K562 (cell line): Measurements from ENCODE around the gene TP73. TPM values are rescaled to one million over a fixed set of nuclear protein-coding genes. Genes with fewer than 3 reads are reported as not detected.

Source experiments
- ATAC-seq: fragments of 200-7000 bp; cut with Tn5 transposase; 3 replicates; pipeline ENCODE4 v1.9.1; 2020; ENCODE audit warnings: moderate library complexity
- BruUV-seq: library from RNA; stranded (reverse); fragments of 400-500 nt; replicated peaks from 2 replicates; lab custom pipeline; 2021; lab: Mats Ljungman, UMichigan
- CTCF ChIA-PET: fragments of 300-600 bp; formaldehyde crosslinking; extraction: SDS; loops from one replicate; lab custom pipeline; 2021; ENCODE audit warnings: low intra/inter-chr PET ratio; lab: Yijun Ruan, JAX
- POLR2A ChIA-PET: fragments of 300-600, 350-650 bp; sonication (Branson Sonifier 250); formaldehyde crosslinking; extraction: SDS; loops from one replicate; lab custom pipeline; 2021; ENCODE audit warnings: antibody characterized with exemption, inconsistent platforms; lab: Yijun Ruan, JAX
- DNase-seq, 4 experiments: peaks; one replicate each; pipeline versions ENCODE4 v3.0.0 to v3.0.0-alpha.2; 2011 to 2018; ENCODE audit warnings: low spot score in 3 of 4, mixed read lengths in 3 of 4; ENCODE audit errors: extremely low read depth in 1 of 4
- FAIRE-seq: peaks from 2 replicates; lab custom pipeline; 2011; peaks lifted over from hg19 to GRCh38; lab: Jason Lieb, UNC
- H2AFZ ChIP-seq: 2 replicates; pipeline ENCODE4 v1.6.0; 2011; ENCODE audit warnings: low read depth, low read length, control low read depth, inconsistent platforms
- H3K27ac ChIP-seq: fragments of 200-600 bp; 3 replicates; pipeline ENCODE4 v1.8.0; 2011; ENCODE audit warnings: low read depth, mild to moderate bottlenecking, control low read depth, inconsistent platforms, low read length, moderate library complexity, mixed read lengths; ENCODE audit errors: extremely low read depth
- H3K27me3 ChIP-seq, 2 experiments: fragments of 300-600 bp in 1 of 2; 2 replicates in 1 of 2; 3 replicates in 1 of 2; pipeline versions ENCODE4 v1.6.0 to v1.8.0; 2011; ENCODE audit warnings: inconsistent platforms in 2 of 2, low read length in 2 of 2, mild to moderate bottlenecking in 1 of 2, mixed read lengths in 1 of 2, moderate library complexity in 1 of 2; ENCODE audit not compliant: control insufficient read depth in 2 of 2, insufficient read depth in 2 of 2
- H3K36me3 ChIP-seq: fragments of 300-600 bp; 3 replicates; pipeline ENCODE4 v1.8.0; 2011; ENCODE audit warnings: mild to moderate bottlenecking, low read length, inconsistent platforms; ENCODE audit not compliant: control insufficient read depth, insufficient read depth
- H3K4me1 ChIP-seq, 2 experiments: fragments of 200-600 bp in 1 of 2; replicated peaks in 1 of 2; 2 replicates in 1 of 2; 3 replicates in 1 of 2; pipeline versions ENCODE4 v1.5.1 to v1.8.0; 2011; ENCODE audit warnings: inconsistent platforms in 2 of 2, low read length in 2 of 2, mild to moderate bottlenecking in 1 of 2, mixed read lengths in 1 of 2, moderate library complexity in 1 of 2; ENCODE audit not compliant: control insufficient read depth in 2 of 2, insufficient read depth in 2 of 2
- H3K4me2 ChIP-seq: 2 replicates; pipeline ENCODE4 v1.6.1; 2011; ENCODE audit warnings: low read length, control low read depth, inconsistent platforms, mixed read lengths; ENCODE audit not compliant: insufficient read depth
- H3K4me3 ChIP-seq: fragments of 200-600 bp; sonication (generic), shearing (Covaris generic); 2 replicates; pipeline ENCODE4 v1.5.1; 2016; ENCODE audit warnings: control low read depth, inconsistent platforms
- H3K79me2 ChIP-seq: fragments of 200-600 bp; 3 replicates; pipeline ENCODE4 v1.8.0; 2011; ENCODE audit warnings: low read length, inconsistent platforms; ENCODE audit not compliant: control insufficient read depth, insufficient read depth
- H3K9ac ChIP-seq, 2 experiments: 2 replicates each; pipeline versions ENCODE4 v1.6.0 to v1.6.1; 2011; ENCODE audit warnings: low read depth in 2 of 2, low read length in 2 of 2, control low read depth in 1 of 2, inconsistent platforms in 1 of 2, mild to moderate bottlenecking in 1 of 2, mixed read lengths in 1 of 2; ENCODE audit not compliant: insufficient read depth in 1 of 2
- H3K9me1 ChIP-seq: one replicate; pipeline ENCODE4 v1.6.0; 2011; ENCODE audit warnings: inconsistent platforms, mild to moderate bottlenecking, low read length, moderate library complexity; ENCODE audit not compliant: control insufficient read depth, insufficient read depth
- H3K9me3 ChIP-seq: replicated peaks from 2 replicates; pipeline ENCODE4 v1.5.1; 2011; ENCODE audit warnings: low read depth, low read length, inconsistent platforms; ENCODE audit not compliant: control insufficient read depth, insufficient read depth
- H4K20me1 ChIP-seq: replicated peaks from 2 replicates; pipeline ENCODE4 v1.6.1; 2011; ENCODE audit warnings: low read length, inconsistent platforms, mixed read lengths; ENCODE audit not compliant: control insufficient read depth, insufficient read depth
- CCNT2 ChIP-seq: IDR thresholded peaks from 2 replicates; pipeline ENCODE4 v1.6.1; 2011; ENCODE audit warnings: borderline replicate concordance, low read depth, mild to moderate bottlenecking, moderate library complexity, mixed read lengths, low read length; ENCODE audit not compliant: insufficient read length; ENCODE audit errors: extremely low read depth
- E4F1 ChIP-seq: fragments of 250-450 bp; sonication (Bioruptor Pico); IDR thresholded peaks from 2 replicates; pipeline ENCODE4 v1.5.0; 2021; ENCODE audit warnings: mild to moderate bottlenecking, borderline replicate concordance
- GABPB2 ChIP-seq: fragments of 250-450 bp; sonication (Bioruptor Pico); conservative IDR thresholded peaks from 2 replicates; pipeline ENCODE4 v1.5.1; 2021; ENCODE audit warnings: mild to moderate bottlenecking
- HINFP ChIP-seq: fragments of 450-650 bp; conservative IDR thresholded peaks from 2 replicates; pipeline ENCODE4 v1.6.1; 2016; ENCODE audit warnings: missing genetic modification characterization, low read depth, mild to moderate bottlenecking, control low read depth, missing compliant biosample characterization
- KDM1A ChIP-seq, 2 experiments: fragments of 450-650 bp; IDR thresholded peaks; 2 replicates each; pipeline ENCODE4 v1.6.1; 2016; ENCODE audit warnings: mild to moderate bottlenecking in 2 of 2
- MAFF ChIP-seq: IDR thresholded peaks from 2 replicates; pipeline ENCODE4 v1.6.1; 2012; ENCODE audit warnings: low read length, improper control_type of control experiment
- POLR2A ChIP-seq: fragments of 450-650 bp; conservative IDR thresholded peaks from 2 replicates; pipeline ENCODE4 v1.6.1; 2016
- POLR3A ChIP-seq: IDR thresholded peaks from 2 replicates; pipeline ENCODE4 v1.6.1; 2011; ENCODE audit warnings: borderline replicate concordance, mild to moderate bottlenecking, moderate library complexity; ENCODE audit not compliant: insufficient read length, insufficient read depth; ENCODE audit errors: extremely low read depth
- ZNF124 ChIP-seq: sonication (generic); formaldehyde crosslinking; IDR thresholded peaks from 2 replicates; pipeline ENCODE4 v1.8.1; 2022; ENCODE audit warnings: missing genetic modification reagents
- ZNF561 ChIP-seq: fragments of 450-650 bp; formaldehyde crosslinking; conservative IDR thresholded peaks from 2 replicates; pipeline ENCODE4 v1.4.0; 2020; ENCODE audit warnings: mild to moderate bottlenecking, moderate library complexity
- ZNF668 ChIP-seq: fragments of 250-450 bp; sonication (Bioruptor Pico); IDR thresholded peaks from 2 replicates; pipeline ENCODE4 v1.8.0; 2022; ENCODE audit warnings: mild to moderate bottlenecking, inconsistent platforms
- WGBS: fragments of 100-300 bp; shearing (Covaris generic); methylation state at CpG from one replicate; pipeline ENCODE4 v1.1.6; 2016; ENCODE audit warnings: low coverage, mixed read lengths; ENCODE audit not compliant: insufficient coverage; ENCODE audit errors: missing lambda C conversion rate; 5-methylcytosine and 5-hydroxymethylcytosine counted together
- in situ Hi-C: fragments of 300-500 bp; cut with MboI; formaldehyde crosslinking; loops from 4 replicates; pipeline ENCODE4 v1.15.0; 2018; ENCODE audit warnings: inconsistent platforms, mixed read lengths
- intact Hi-C: fragments of 100-400 bp; cut with micrococcal nuclease; formaldehyde crosslinking; loops from 2 replicates; pipeline ENCODE4 v1.14.2; 2022
- polyA plus RNA-seq, 8 experiments: library from polyadenylated mRNA; depleted of rRNA in 4 of 8; stranded (reverse) in 5 of 8; unstranded in 3 of 8; fragments of >200 nt; fragmentation: Nextera tagmentation in 2 of 8; fragmentation: Illumina TruSeq in 1 of 8; extraction: Ambion mirVana in 2 of 8; extraction: Trizol in 1 of 8; gene quantifications; 2 replicates each; pipeline versions ENCODE4 v1.2.1 to v1.2.3, GENCODE V29; 2011 to 2014; ENCODE audit warnings: inconsistent platforms in 1 of 8, missing spikeins in 1 of 8
- total RNA-seq, 7 experiments: library from RNA; depleted of rRNA in 6 of 7; stranded (reverse); fragments of >200 nt in 6 of 7; fragmentation: Illumina TruSeq in 2 of 7; extraction: Trizol in 2 of 7; gene quantifications; 2 replicates each; pipeline versions ENCODE4 v1.2.1 to v1.2.3, GENCODE V29; 2011 to 2021; ENCODE audit warnings: low replicate concordance in 1 of 7
- TF ChIP-seq, protein P1 (sequence below): fragments of 200-800 bp; sonication (Bioruptor generic); IDR thresholded peaks from 2 replicates; pipeline ENCODE4 v1.6.1; 2016; ENCODE audit warnings: missing genetic modification characterization, missing compliant biosample characterization

The TP73 gene
- total and polyA plus RNA-seq, 9 of the 15 experiments (the other 6 are each of a cell fraction or from before 2014, with no cell fraction given), result 0.07 to 1.6 (median 0.40) TPM; not detected in 2

GRCh38 chr1:3641816-3642215 lies 10.5 kb upstream of the TP73 start:
- in situ Hi-C loops, result no loop called here
- ChIA-PET CTCF (no interaction called here), POLR2A (interaction anchor here (0.8 to 1.8 kb wide), 2 partner anchors 10 to 11 kb away, joined by 3 to 8 read pairs; no protein-coding TSS in a partner anchor)
- Histone ChIP-seq H3K4me3 (no peak overlapping the region), H3K4me2 (no peak overlapping the region), H2AFZ (no peak overlapping the region), H3K27ac (no peak overlapping the region), H3K36me3 (peaks cover 51% of the 10 kb centered on the region; the same call in 2 of the 3 replicates), H4K20me1 (0 out of 2 replicates have a peak, but pooled peaks cover 7% of the 10 kb centered on the region), H3K9me3 (no peaks in the 10 kb centered on the region), H3K9ac (no peak overlapping the region), H3K79me2 (no peaks in the 10 kb centered on the region), H3K4me1 (peaks cover 0 to 8% of the 10 kb centered on the region in 2 experiments; a peak in 1 of 5 replicates), H3K27me3 (no peaks in the 10 kb centered on the region), H3K9me1 (no peaks in the 10 kb centered on the region)
- ATAC-seq (no peak), FAIRE-seq (no peak), DNase-seq (no peak)
- no TSS peak for BruUV-seq
- 87% methylated on average over 11 of the region's 11 CpGs for WGBS
- intact Hi-C loops, result no loop called here
- TF ChIP-seq CCNT2 (no peak), POLR2A (no peak), POLR3A (no peak), HINFP (tag) (no peak), ZNF124 (CRISPR knock-in tag) (no peak), GABPB2 (CRISPR knock-in tag) (no peak), ZNF561 (CRISPR knock-in tag) (no peak), ZNF668 (CRISPR knock-in tag) (no peak), E4F1 (CRISPR knock-in tag) (no peak), MAFF (no peak), KDM1A (IDR thresholded peaks at IDR 0.05) (no peak)
- TF ChIP-seq, protein P1, sequence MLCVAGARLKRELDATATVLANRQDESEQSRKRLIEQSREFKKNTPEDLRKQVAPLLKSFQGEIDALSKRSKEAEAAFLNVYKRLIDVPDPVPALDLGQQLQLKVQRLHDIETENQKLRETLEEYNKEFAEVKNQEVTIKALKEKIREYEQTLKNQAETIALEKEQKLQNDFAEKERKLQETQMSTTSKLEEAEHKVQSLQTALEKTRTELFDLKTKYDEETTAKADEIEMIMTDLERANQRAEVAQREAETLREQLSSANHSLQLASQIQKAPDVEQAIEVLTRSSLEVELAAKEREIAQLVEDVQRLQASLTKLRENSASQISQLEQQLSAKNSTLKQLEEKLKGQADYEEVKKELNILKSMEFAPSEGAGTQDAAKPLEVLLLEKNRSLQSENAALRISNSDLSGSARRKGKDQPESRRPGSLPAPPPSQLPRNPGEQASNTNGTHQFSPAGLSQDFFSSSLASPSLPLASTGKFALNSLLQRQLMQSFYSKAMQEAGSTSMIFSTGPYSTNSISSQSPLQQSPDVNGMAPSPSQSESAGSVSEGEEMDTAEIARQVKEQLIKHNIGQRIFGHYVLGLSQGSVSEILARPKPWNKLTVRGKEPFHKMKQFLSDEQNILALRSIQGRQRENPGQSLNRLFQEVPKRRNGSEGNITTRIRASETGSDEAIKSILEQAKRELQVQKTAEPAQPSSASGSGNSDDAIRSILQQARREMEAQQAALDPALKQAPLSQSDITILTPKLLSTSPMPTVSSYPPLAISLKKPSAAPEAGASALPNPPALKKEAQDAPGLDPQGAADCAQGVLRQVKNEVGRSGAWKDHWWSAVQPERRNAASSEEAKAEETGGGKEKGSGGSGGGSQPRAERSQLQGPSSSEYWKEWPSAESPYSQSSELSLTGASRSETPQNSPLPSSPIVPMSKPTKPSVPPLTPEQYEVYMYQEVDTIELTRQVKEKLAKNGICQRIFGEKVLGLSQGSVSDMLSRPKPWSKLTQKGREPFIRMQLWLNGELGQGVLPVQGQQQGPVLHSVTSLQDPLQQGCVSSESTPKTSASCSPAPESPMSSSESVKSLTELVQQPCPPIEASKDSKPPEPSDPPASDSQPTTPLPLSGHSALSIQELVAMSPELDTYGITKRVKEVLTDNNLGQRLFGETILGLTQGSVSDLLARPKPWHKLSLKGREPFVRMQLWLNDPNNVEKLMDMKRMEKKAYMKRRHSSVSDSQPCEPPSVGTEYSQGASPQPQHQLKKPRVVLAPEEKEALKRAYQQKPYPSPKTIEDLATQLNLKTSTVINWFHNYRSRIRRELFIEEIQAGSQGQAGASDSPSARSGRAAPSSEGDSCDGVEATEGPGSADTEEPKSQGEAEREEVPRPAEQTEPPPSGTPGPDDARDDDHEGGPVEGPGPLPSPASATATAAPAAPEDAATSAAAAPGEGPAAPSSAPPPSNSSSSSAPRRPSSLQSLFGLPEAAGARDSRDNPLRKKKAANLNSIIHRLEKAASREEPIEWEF (CRISPR knock-in tag), result no peak
